ENCODE measurements around the gene SDHAF3.
"Not testable (repeated sequence)": the region's sequence is repeated elsewhere in the genome, so short reads cannot be mapped to it uniquely, and the experiment has no call there.

The SDHAF3 gene

DNA sequence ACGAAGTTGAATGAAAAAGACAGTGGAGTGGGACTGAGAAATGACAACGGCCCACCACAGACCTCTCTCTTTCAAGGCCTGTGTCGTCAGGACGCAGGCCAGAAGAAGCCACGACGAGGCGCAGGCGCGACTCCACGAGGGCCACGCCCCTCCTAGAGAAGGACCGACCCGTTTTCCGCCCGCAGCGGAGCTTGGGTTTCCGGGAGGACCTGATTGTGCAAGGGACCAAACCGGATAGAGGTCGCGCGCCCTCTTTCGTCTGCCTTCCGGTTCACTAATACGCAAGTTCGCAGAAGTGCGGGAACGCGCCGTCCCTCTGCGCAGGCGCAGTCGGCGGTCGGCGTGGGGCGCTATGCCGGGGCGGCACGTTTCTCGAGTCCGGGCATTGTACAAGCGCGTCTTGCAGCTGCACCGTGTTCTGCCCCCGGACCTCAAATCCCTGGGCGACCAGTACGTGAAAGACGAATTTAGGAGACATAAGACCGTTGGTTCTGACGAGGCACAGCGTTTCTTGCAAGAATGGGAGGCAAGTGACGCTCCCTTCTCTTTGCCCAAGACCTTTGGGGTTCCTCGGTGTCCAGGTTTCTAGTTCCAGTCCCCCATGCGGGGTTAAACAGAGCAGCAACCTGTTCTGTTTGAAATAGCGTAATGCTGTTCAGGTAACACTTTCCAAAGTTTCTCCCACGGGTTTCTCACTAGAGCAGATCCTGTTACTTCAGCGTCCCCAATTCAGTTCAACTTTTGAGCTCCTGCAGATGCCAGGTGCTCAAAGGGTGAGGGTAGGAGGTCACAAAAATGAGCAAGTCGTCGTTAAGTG is at the start of gene SDHAF3:
SDHAF3 (plus strand) TSS at position 327 of the 817 bp plus-strand sequence; CDS start at position 353, 26 bp downstream.
- peak; percentile 91 for DNase-seq

DNA sequence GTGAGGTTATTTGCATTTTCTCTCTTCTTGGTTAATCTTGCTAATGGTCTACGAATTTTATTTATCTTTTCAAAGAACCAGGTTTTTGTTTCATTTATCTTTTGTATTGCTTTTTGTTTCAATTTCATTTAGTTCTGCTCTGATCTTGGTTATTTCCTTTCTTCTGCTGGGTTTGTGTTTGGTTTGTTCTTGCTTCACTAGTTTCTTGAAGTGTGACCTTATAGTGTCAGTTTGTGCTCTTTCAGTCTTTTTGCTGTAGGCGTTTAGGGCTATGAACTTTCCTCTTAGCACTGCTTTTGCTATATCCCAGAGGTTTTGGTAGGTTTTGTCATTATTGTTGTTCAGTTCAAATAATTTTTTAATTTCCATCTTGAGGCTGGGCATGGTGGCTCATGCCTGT is 45.5 kb upstream of the SDHAF3 start:
- DNase-seq: not testable (repeated sequence)

DNA sequence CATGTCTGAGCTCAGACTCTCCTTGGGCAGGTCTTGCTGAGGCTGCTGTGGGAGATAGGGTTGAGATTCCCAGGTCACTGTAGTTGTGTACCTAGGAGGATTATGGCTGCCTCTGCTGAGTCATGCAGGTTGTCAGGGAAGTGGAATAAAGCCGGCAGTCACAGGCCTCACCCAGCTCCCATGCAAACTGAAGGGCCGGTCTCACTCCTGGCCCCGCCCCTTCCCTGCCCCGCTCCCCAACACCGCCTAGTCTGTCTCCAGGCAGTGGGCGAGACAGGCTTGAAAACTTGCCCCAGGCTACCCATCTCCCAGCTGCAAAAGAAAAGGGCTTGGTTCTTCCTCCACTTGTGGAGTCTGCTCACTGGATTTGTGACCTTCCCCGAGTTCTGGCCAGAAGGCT is 41.6 kb upstream of the SDHAF3 start:
- no peak for DNase-seq

DNA sequence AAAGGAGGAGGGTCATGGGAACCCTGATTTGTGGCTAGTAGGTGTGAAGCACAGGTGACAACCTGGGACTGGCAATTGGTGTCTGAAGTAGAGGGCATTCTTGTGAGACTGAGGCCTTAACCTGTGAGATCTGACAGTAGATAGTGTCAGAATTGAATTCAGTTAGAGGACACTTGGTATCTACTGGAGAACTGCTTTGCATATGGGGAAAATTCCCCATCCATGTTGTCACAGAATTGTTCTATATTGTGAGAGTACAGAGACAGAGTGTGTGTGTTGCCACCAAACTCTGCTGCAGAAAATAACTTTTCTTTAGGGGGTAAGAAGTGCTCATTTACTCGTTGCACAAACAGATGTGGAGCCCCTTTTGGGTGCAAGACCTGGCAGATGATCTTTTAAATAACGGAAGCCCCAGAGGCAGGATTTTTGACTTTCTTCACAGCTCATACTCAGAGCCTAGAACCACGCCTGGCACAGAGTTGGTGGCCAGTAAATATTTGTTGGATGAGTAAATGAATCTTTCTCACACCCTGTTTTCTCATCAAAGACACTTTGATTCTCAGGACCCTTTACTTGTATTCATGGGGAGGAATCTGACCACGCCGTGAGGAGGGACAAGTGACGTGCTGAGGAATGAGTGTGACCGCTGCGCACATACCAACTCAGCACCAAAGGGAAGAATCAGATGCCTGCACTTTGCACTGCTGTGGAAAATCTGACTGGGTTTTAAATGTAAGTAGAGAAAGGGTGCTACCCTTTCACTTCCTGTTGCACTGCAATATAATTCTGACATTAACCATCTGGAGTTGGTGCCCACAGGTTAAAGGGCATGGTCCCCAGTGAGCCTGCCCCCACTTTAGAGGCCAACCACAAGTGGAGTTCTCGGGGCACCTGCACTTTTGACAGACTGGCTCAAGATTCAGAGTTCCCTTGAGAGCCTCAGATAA is 39.2 kb upstream of the SDHAF3 start:
- DNase-seq: no peak

DNA sequence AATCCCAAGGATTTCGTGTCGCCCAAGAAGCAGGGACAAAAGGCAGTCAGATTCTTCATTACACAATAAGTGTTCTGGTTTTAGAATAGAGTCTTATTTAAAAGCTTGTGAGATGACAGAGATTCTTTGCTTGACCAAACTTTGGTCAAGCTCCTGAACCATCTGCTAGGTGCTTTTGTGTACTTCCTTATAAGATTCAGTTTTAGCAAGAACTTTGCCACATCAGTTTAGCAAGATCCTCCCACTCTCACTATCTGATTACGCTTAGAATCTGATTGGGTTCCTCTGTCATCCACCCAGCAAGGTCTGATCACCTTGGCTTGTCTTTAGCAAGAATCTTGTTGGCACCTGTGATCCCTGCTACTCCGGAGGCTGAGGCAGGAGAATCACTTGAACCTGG is 38.2 kb upstream of the SDHAF3 start:
- no peak for DNase-seq

DNA sequence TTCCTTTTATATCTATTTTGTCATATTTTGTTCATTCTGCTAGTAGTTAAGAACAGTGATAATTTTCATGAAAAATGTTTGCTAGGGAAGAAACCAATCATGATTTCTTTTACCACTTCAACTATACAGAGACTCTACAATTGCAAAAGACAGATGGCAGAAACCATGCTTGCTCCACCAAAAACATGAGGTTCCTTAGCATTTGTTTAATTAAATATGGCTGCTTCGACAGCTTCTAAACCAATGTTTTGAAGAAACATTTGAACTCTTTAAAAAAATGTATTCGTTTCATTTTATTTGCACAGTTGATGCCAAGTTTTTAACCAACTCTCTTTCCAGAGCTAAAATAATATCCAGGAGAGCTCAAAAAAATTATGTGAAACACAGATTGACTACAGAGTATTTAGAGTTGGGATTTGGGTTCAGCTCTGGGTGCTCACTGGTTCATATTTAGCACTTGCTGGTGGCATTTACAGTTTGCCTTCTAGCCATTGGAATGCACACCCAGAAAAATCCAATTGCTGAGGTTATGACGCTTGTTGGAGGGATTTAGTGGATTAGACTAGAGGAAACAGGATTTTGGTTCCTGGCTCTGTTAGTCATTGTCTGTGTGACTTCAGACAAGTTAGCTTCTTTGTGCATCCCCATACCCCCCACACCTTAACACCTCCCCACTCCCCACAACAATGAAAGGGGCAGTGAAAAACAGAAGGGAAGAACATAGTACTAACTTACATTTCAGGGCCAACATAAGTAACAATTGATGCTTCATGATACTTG is 35.8 kb upstream of the SDHAF3 start:
- no peak for DNase-seq

DNA sequence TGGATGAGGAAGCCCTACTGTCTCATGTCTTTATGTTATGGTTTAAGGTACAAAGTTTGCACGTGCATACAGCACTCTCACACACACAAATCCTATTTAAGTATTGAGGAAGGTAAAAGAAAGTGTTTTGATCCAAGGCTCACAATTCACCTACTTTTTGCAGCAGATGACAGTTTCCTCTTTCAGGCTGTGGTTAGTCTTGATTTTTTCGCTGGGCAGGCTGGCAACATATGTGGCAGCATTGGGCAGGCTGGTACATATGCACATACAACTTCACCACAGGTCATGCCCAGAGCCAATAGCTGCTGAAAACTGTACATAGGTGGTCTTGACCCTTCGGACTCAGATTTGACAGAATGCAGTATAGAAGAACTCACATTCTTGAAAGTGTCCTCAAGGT is 29.1 kb upstream of the SDHAF3 start:
- no peak for DNase-seq

DNA sequence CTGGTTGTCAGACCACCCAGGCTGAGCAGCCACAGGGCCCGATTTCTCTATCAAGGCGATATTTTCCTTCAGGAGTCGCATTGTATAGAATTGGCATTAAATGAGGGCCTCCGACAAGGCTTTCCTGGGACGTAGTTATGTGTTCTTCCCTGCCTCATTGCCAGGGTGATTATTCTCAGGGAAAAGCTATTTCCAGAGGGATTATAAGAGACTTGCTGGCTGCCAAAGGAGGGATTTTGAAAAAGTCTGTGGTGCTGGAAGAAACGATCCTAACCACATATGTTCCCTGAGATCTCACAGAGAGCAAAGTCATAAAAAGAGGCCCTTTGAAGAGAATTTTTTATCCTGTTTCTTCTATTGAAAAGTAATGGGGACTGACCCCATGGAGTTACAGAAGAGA is 27.7 kb upstream of the SDHAF3 start:
- no peak for DNase-seq

DNA sequence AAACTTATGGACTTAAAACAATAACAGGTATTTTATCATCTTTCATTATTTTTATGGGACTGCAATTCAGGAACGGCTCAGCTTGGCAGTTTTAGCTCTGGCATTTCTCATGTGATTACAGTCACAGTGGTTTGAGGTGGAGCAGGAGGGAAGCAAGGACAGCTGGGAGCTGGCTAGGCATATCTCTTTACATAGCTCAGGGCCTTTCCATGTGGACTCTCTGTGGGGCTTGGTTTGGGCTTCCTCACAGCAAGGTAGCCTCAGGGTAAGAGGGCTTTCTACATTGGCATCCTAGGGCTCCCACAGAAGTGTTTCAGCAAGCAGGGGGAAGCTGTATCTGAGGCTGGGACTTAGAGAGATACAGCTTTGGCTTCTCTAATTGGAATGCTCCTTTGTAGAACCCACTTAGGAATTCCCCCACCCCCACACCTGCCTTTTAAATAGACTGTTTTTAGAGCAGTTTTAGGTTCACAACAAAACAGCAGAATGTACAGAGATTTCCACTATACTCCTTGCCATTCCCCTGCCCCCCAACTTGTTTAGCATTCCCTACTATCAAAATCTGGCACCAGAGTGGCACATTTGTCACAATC is 26.6 kb upstream of the SDHAF3 start:
- DNase-seq: no peak

DNA sequence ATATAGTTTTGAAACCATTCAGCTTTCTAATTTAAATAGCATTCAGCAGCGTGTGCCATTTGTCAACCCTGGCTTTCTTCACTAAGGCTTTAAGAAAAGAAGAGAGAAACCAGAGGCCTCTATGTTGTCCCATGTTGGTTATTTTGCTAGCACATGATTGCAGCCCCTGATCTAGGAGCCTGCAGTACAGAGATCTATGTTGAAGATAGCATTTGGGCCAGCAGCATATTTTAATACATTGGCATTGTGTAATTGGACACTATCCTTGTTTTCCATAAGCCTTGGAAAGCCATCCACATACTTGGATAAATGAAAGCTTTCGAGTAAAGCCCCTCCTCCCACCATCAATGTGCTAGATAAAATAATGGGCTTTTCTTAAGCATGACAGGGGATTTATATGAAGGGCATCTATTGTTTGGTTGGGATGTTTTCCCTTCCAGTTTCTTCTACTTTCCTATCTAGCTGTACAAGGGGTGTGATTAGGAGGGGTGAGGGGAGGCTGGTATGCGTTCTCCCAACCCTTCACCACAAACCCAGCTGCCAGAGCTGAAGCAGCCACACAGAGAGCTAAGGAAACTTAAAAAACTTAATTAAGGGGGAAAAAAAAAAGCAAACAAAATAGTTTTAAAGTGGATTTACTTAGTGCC is 23.1 kb upstream of the SDHAF3 start:
- DNase-seq: no peak

DNA sequence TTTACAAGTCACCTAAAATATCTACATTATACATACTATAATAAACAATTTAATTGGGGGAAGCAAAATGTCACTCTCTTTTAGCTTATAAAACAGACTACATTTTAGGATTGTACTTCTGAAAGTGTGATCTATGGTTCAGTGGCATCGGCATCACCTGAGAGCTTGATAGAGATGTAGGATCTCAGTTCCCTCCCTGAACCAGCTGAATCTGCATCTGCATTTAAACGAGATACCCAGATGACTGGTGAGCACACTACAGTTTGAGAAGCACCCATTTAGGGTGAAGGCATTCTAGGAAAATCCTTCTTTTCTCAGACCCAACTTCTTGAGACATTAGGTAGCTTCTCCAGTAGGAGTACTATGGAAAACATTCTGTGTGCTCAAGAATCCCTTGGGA is 21.5 kb upstream of the SDHAF3 start:
- DNase-seq: no peak

DNA sequence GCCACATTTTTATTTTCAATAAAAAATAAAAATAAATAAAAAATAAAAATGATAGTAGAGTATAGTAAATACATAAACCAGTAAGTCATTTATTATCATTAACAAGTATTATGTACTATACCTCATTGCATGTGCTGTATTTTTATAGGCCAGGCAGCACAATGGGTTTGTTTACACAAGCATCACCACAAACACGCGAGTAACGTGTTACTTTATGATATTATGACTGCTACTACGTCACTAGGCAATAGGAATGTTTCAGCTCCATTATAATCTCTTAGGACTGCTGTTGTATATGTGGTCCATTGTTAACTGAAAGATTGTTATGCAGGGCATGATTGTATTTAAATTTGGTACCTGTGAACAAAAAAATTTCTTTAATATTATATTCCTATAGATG is 20.8 kb upstream of the SDHAF3 start:
- DNase-seq: no peak

DNA sequence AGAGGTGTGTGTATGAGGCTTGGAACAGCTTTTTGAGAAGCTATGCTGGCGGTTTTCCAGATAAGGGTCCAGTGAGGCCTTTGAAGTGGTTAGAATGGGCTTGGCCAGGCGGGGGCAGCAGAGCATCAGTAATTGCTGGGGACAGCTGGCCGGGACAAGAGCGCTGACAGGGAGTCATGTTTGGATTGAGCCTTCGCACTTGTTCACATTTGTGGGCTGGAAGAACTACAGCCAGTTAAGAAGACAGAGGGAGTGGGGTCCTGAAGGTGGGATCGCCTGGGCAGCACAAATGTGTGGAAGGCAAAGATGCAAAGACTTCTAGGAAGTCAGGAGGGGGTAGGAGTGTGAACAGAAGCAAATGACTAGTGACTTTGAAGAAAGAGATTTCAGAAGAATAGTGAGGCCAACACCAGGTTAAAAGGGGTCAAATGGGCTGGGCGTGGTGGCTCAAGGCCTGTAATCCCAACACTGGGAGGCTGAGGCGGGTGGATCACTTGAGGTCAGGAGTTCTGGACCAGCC is 12.7 kb upstream of the SDHAF3 start:
- DNase-seq: peak; percentile 64

DNA sequence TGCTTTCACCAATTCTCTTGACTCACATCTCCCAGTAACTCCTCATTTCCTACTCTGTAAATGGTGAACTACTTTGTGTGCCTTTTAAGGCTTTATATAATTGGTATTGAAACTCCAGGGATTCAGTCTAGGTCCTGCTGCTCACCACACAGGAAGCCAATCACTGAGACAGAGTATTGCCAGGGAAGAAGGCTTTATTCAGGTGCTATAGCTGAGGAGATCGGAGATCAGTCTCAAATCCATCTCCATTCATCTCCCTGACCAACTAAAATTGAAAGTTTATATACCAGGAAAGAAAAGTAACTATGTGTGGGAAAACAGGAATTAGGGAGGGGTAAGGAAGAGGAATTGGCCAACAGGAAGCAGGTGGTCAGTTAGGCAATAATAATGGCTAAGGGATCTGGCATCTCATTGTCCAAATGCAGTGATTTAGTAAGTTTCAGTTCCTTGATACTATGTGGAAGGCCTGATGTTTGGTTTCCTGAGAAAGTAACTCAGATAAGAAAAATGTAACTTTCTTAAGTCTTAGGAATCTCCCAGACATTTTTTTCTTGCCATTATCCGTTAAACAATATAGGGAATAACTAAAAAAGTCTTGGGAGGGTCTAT is 10.2 kb upstream of the SDHAF3 start:
- DNase-seq: no peak

DNA sequence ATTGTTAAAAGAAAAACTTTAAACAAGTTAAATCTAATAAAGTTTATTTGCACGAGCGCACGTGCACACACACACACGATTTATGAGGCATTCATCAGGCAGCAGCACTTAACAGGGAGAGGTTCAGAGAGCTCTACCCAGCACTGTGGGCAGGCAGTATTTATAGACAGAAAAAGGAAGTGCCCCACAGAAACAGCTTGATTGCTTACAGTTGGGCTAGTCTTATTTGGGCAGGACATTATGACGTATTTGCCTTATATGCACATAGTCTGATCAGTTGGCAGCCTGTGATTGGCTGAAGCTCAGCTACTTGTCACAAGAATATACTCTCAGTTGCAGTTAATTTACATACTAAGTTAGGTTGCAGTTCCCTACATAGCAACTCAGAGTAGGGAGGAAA is 1.2 kb upstream of the SDHAF3 start:
- DNase-seq: no peak

DNA sequence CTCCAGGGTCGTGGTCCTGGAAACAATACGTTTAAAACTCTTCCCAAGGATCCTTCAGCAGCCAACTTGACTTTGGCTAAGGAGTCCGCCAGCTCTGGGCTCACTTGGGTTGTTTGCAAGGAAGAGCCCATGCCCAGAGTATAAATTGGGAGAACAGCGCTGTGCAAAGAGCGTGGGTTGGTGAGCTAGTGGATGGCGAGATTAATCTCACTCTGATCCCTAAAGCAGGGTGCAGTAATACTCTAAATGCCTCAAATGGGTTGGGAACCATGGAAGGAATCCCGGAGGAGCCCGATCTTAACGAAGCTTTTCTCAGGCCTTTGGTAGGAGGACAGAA is 495 bp upstream of the SDHAF3 start:
- no peak for DNase-seq

DNA sequence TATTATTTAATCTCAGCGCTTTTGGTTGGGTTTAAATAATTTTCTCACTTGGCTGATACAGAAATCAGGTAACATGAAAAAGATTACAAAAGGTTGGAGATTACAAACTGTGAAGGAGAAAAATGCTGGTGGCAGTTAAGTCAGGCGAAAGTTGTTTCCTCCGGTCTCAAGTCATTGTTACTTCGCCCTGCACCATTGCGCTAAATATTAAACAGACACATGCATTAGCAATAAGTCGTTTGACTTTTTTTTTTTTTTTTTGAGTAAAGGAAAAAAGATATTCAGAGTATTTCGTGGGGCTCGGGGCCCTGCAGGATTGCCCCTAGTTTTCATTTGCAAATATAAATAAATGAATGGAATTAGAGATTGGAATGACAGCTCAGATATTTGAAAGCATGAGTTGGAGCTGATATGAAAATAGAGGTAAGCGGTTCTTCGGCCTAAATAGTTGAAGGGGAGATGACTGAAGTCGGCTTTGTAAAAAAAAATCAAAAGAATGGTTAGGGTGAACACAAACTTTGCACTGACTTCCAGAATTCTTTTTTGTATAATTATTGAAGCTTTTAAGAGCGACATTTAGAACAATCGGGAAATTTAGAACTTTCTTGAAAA is 914 bp downstream of the SDHAF3 start:
- no peak for DNase-seq

DNA sequence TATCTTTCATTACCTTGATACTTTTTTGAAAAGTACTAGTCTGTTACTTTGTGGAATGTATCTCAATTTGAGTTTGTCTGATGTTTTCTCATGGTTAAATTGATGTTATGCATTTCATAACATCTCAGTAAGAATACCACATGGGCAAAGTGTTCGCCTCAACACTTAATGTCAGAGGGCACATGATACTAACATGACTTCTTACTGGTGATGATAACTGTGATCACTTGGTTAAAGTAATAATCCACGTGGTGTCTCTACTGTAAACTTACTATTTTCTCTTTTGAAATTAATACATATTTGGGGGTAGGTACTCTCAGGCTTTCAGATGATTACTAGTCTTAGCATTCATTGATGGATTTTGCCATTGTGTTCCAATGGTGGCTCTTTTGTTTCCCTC is 2.2 kb downstream of the SDHAF3 start:
- no peak for DNase-seq

DNA sequence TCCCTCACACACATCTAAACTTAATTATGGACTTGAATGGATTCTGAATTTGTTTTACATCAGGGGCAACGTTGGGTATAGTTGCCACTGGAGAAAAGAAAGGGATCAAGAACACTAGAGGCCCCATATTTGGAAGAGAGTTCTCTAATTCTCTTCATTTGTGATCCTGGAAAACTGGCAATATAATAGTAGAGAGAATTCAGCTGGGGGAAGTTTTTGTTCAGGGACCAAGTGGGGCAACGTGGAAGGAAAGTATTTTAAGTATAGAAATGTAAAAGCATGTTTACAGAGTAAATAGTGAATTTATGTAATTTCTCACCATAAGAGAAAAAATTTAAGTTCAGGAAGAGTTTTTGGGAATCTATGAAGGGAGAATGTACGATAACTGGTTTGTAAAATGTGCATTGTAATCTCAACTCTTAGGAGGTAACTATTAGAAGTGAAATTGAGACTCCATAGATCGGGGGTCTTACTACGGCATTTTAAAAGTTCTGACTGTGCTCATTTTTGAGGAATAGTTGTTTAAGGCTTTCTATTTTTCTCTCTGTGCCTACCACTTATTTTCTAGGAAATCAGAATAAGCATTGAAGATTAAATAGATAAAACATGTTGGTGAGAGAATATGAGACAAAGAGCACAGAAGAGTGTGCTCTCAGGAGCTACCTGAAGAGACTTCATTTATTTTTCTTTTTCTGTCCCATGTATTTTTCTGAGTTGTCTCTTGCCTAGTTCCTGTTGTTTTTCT is 3.4 kb downstream of the SDHAF3 start:
- no peak for DNase-seq

DNA sequence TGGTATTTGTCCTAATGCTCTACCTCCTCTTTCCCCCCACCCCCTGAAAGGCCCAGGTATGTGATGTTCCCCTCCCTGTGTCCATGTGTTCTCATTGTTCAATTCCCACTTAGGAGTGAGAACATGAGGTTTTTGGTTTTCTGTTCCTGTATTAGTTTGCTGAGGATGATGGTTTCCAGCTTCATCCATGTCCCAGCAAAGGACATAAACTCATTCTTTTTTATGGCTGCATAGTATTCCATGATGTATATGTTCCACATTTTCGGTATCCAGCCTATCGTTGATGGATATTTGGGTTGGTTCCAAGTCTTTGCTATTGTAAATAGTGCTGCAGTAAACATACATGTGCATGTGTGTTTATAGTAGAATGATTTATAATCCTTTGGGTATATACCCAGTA is 5.6 kb downstream of the SDHAF3 start:
- DNase-seq: not testable (repeated sequence)

Data from NCI-H510A treated with DMSO at 0.1 percent for 48 hours (cell line).